ENCODE measurements around the gene NR0B2.
"Not testable (repeated sequence)": the region's sequence is repeated elsewhere in the genome, so short reads cannot be mapped to it uniquely, and the experiment has no call there.

Gene NR0B2

GRCh38 chr1:26888231-26888630, 25.5 kb downstream of the NR0B2 start:
- no peak for DNase-seq

- peak in 2 of 6 experiments; percentile 3 to 19 for DNase-seq
Observed at GRCh38 chr1:26887125-26887524, 26.6 kb downstream of the NR0B2 start.

GRCh38 chr1:26882696-26883463, 30.9 kb downstream of the NR0B2 start:
- no peak for DNase-seq

GRCh38 chr1:26881611-26882010, 32.2 kb downstream of the NR0B2 start:
- not testable (repeated sequence) for DNase-seq

GRCh38 chr1:26879793-26880192, 34.0 kb downstream of the NR0B2 start:
- DNase-seq, result no peak

- no peak for DNase-seq
Observed at GRCh38 chr1:26877326-26877725, 36.4 kb downstream of the NR0B2 start.

GRCh38 chr1:26874896-26875295, 38.9 kb downstream of the NR0B2 start:
- DNase-seq, result no peak

- DNase-seq, result not testable (repeated sequence)
Observed at GRCh38 chr1:26873097-26873496, 40.7 kb downstream of the NR0B2 start.

- peak; percentile 86 to 92 (median 90) for DNase-seq
Observed at GRCh38 chr1:26864610-26865480, 48.9 kb downstream of the NR0B2 start.

- no peak for DNase-seq
Observed at GRCh38 chr1:26863685-26864077, 50.1 kb downstream of the NR0B2 start.

- DNase-seq, result peak in 3 of 6 experiments; percentile 4 to 28 (median 6)
Observed at GRCh38 chr1:26862781-26863684, 50.7 kb downstream of the NR0B2 start, which contains the start of gene SFN. Gene SFN, plus strand, starts transcription at chr1:26863149. Its CDS starts 64 bp downstream, at chr1:26863213.

GRCh38 chr1:26861889-26862378, 51.8 kb downstream of the NR0B2 start:
- DNase-seq, result no peak
